ENCODE results near the gene RETREG1. TPM values are rescaled to one million over a fixed set of nuclear protein-coding genes. Genes with fewer than 3 reads are reported as not detected.
A peak's percentile ranks its signal among the peaks of the same experiment; 100 is the strongest.

The RETREG1 gene
- total RNA-seq, 1 experiment from 2014 or later: 5.1 TPM

DNA sequence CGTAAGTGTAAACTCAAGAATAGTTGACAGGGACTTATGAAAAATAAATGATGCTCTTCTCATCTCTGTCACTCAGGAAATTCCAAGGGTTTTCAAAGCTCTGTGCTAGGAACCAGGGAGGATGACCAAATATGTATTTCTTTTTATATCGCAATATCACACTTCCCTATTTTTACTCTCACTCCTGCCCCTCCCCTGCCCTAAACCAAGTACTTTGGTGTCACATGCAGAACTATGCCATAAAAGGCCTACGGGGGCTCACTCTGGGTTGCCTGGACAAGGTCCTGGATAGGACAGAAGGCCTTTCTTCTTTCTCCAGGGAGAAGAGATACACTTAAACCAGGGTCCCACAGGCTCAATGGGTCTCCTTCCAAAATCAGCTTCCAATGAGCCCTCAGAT, 8.3 kb upstream of the RETREG1 start:
- BruUV-seq (replicated peaks): no TSS peak
- no peaks in the 10 kb centered on the region for H3K9me3 ChIP-seq (ENCODE audit: low read depth, low read length, poor library complexity, severe bottlenecking)
- H3K27ac ChIP-seq (ENCODE audit: low read depth, low read length, poor library complexity, severe bottlenecking): no peak overlapping the region
- H3K27me3 ChIP-seq (replicated peaks; ENCODE audit: insufficient read depth, low read depth, low read length, poor library complexity): no peaks in the 10 kb centered on the region
- H3K36me3 ChIP-seq (ENCODE audit: insufficient read depth, low read length, poor library complexity, severe bottlenecking): no peaks in the 10 kb centered on the region
- TF ChIP-seq, protein P1, sequence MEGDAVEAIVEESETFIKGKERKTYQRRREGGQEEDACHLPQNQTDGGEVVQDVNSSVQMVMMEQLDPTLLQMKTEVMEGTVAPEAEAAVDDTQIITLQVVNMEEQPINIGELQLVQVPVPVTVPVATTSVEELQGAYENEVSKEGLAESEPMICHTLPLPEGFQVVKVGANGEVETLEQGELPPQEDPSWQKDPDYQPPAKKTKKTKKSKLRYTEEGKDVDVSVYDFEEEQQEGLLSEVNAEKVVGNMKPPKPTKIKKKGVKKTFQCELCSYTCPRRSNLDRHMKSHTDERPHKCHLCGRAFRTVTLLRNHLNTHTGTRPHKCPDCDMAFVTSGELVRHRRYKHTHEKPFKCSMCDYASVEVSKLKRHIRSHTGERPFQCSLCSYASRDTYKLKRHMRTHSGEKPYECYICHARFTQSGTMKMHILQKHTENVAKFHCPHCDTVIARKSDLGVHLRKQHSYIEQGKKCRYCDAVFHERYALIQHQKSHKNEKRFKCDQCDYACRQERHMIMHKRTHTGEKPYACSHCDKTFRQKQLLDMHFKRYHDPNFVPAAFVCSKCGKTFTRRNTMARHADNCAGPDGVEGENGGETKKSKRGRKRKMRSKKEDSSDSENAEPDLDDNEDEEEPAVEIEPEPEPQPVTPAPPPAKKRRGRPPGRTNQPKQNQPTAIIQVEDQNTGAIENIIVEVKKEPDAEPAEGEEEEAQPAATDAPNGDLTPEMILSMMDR (conservative IDR thresholded peaks at IDR 0.05; ENCODE audit: low read depth, low read length): no peak
- TF ChIP-seq EZH2 (IDR thresholded peaks at IDR 0.05; ENCODE audit: borderline replicate concordance, low read depth, low read length, poor library complexity, severe bottlenecking): no peak
- intact Hi-C loops (cut with micrococcal nuclease; ENCODE audit: unreplicated experiment): no loop called here
- no peak overlapping the region for H3K4me3 ChIP-seq (ENCODE audit: low read depth, low read length, poor library complexity, severe bottlenecking)
- DNase-seq (ENCODE audit: low spot score): no peak
- ChIA-PET CTCF (no interaction called here), POLR2A (ENCODE audit: low non-redundant PET) (no interaction called here)
- no peaks in the 10 kb centered on the region for H3K4me1 ChIP-seq (ENCODE audit: insufficient read depth, low read length, poor library complexity, severe bottlenecking)

DNA sequence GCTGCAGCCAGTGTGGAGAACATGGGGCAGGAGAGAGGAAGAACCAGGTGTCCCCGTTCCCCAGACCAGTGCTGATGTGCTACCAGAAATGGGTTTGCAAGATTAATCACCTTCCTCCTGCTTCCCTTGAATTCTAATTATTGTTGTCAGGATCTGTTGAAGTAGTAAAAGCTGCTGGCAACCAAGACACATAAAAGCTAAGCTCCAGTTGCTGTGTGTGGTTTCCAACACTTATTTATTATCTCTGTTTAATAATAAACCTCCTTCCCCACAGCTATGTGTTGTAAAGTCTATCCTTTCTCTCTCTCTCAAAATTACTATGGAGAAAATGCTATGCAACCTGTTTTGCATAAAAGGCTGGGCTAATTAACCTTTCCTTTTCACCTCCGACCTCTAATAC, 2.3 kb upstream of the RETREG1 start:
- Histone ChIP-seq H3K4me1 (ENCODE audit: insufficient read depth, low read length, poor library complexity, severe bottlenecking) (peaks cover 10% of the 10 kb centered on the region), H3K27ac (ENCODE audit: low read depth, low read length, poor library complexity, severe bottlenecking) (no peak overlapping the region), H3K27me3 (replicated peaks; ENCODE audit: insufficient read depth, low read depth, low read length, poor library complexity) (no peaks in the 10 kb centered on the region), H3K9me3 (ENCODE audit: low read depth, low read length, poor library complexity, severe bottlenecking) (no peaks in the 10 kb centered on the region), H3K36me3 (ENCODE audit: insufficient read depth, low read length, poor library complexity, severe bottlenecking) (no peaks in the 10 kb centered on the region), H3K4me3 (ENCODE audit: low read depth, low read length, poor library complexity, severe bottlenecking) (no peak overlapping the region)
- ChIA-PET CTCF (no interaction called here), POLR2A (ENCODE audit: low non-redundant PET) (no interaction called here)
- no peak for DNase-seq (ENCODE audit: low spot score)
- BruUV-seq (replicated peaks): no TSS peak
- intact Hi-C loops (cut with micrococcal nuclease; ENCODE audit: unreplicated experiment): no loop called here
- TF ChIP-seq, protein P1 (conservative IDR thresholded peaks at IDR 0.05; ENCODE audit: low read depth, low read length): no peak
- TF ChIP-seq EZH2 (IDR thresholded peaks at IDR 0.05; ENCODE audit: borderline replicate concordance, low read depth, low read length, poor library complexity, severe bottlenecking): no peak

GRCh38 chr5:16618138-16618897, 1.5 kb upstream of the RETREG1 start:
- H3K27ac ChIP-seq (ENCODE audit: low read depth, low read length, poor library complexity, severe bottlenecking): no peak overlapping the region
- no peak for TF ChIP-seq EZH2 (IDR thresholded peaks at IDR 0.05; ENCODE audit: borderline replicate concordance, low read depth, low read length, poor library complexity, severe bottlenecking)
- TF ChIP-seq, protein P1 (conservative IDR thresholded peaks at IDR 0.05; ENCODE audit: low read depth, low read length): no peak
- peaks cover 10% of the 10 kb centered on the region for H3K4me1 ChIP-seq (ENCODE audit: insufficient read depth, low read length, poor library complexity, severe bottlenecking)
- no peaks in the 10 kb centered on the region for H3K36me3 ChIP-seq (ENCODE audit: insufficient read depth, low read length, poor library complexity, severe bottlenecking)
- CTCF ChIA-PET: no interaction called here
- H3K4me3 ChIP-seq (ENCODE audit: low read depth, low read length, poor library complexity, severe bottlenecking): no peak overlapping the region
- BruUV-seq (replicated peaks): no TSS peak
- no peaks in the 10 kb centered on the region for H3K9me3 ChIP-seq (ENCODE audit: low read depth, low read length, poor library complexity, severe bottlenecking)
- intact Hi-C loops (cut with micrococcal nuclease; ENCODE audit: unreplicated experiment): no loop called here
- DNase-seq (ENCODE audit: low spot score): peak; percentile 25
- H3K27me3 ChIP-seq (replicated peaks; ENCODE audit: insufficient read depth, low read depth, low read length, poor library complexity): no peaks in the 10 kb centered on the region
- POLR2A ChIA-PET (ENCODE audit: low non-redundant PET): no interaction called here
